Mammary epithelial cell (primary cell): ENCODE data around the gene CDK4.

Experiments used
- CTCF ChIP-seq, 2 donors: IDR thresholded peaks in 1 of 2; conservative IDR thresholded peaks in 1 of 2; 2 replicates each; pipeline ENCODE4 v1.5.1; 2011 to 2012; ENCODE audit warnings: inconsistent platforms in 2 of 2, low read length in 2 of 2, mild to moderate bottlenecking in 2 of 2, control low read depth in 1 of 2, low read depth in 1 of 2; ENCODE audit not compliant: insufficient read depth in 1 of 2; ENCODE audit errors: extremely low read depth in 1 of 2
- EZH2 ChIP-seq: IDR thresholded peaks from 2 replicates; pipeline ENCODE4 v1.6.1; 2012; ENCODE audit warnings: low read length, inconsistent platforms, borderline replicate concordance

- TF ChIP-seq EZH2 (no peak), CTCF (conservative IDR thresholded peaks at IDR 0.05 in 1 of 2, IDR thresholded peaks at IDR 0.05 in 1 of 2; ENCODE audit: extremely low read depth in 1 of 2, insufficient read depth in 1 of 2, low read depth in 1 of 2, low read length in 2 of 2) (no peak)
Measured at GRCh38 chr12:57745485-57745881, 6.6 kb downstream of the CDK4 start.
